ENCODE results near the gene SYCP2L. TPM values are rescaled to one million over a fixed set of nuclear protein-coding genes. Genes with fewer than 3 reads are reported as not detected.

SYCP2L gene
- total and polyA plus RNA-seq, 10 of the 15 experiments (the other 5 are each of a cell fraction or from before 2014, with no cell fraction given), result 0.03 to 0.12 (median 0.04) TPM; not detected in 7

DNA sequence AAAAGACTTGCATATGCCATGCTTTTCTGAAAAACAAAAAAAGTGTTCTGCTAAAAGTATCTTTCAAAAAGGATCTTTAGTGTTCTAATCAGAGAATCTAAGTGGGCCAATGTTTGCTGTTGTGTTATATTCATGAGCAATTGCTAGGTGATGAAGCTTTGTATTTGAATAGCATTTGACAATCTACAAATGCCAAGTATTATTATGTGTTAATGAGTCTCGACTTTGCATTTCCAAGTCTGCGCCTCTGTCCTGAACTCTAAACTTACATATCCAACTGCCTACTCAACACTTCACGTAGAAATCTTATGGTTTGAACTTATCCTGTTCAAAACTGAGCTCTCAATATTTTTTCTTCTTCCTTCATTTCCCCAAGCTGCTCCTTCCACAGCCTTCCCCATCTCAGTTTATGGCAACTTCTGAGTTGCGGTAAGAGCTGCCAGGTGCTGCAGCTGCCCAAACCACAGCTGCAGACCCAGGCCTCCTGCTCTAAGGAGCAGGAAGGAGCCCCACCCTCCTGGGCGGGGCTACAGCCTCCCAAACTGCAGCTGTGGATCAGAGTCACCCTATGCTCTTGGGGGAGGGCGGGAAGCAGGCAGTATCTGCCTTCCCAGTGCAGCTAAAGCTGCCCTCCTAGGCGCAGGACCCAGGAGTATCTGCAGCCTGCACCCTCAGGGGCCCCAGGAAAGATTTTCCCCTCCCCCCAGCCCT is 31.8 kb upstream of the SYCP2L start:
- WGBS (ENCODE audit: insufficient coverage, insufficient replicate concordance, low lambda C conversion rate, missing lambda C conversion rate), result 44% methylated on average over 7 of the region's 7 CpGs
- intact Hi-C loops (cut with micrococcal nuclease; ENCODE audit: unreplicated experiment), result no loop called here
- ChIA-PET SMC1A (ENCODE audit: uncharacterized antibody, unreplicated experiment) (no interaction called here), POLR2A (no interaction called here), CTCF (no interaction called here), RAD21 (ENCODE audit: unreplicated experiment) (no interaction called here)
- DNase-seq (ENCODE audit: low read depth, low spot score) (no peak), FAIRE-seq (no peak), ATAC-seq (no peak)
- in situ Hi-C loops (cut with MboI), result no loop called here
- Histone ChIP-seq H3K27me3 (replicated peaks in 1 of 2; ENCODE audit: control insufficient read depth in 2 of 2, insufficient read depth in 2 of 2, low read length in 1 of 2) (no peaks in the 10 kb centered on the region), H3K4me2 (ENCODE audit: control insufficient read depth, insufficient read depth) (no peak overlapping the region), H3K36me3 (ENCODE audit: control insufficient read depth in 2 of 2, insufficient read depth in 2 of 2, low read length in 1 of 2) (no peaks in the 10 kb centered on the region), H3K9me3 (replicated peaks; ENCODE audit: control insufficient read depth, insufficient read depth, low read length) (no peaks in the 10 kb centered on the region; the same call in 2 of the 3 replicates), H3K27ac (ENCODE audit: control insufficient read depth, insufficient read depth) (no peak overlapping the region), H3K4me1 (ENCODE audit: control insufficient read depth, insufficient read depth, low read length) (no peaks in the 10 kb centered on the region), H3K9ac (ENCODE audit: control insufficient read depth, insufficient read depth, low read length) (no peak overlapping the region), H4K20me1 (ENCODE audit: control insufficient read depth, insufficient read depth) (no peaks in the 10 kb centered on the region), H3K79me2 (ENCODE audit: control insufficient read depth, insufficient read depth, low read length) (no peaks in the 10 kb centered on the region), H2AFZ (ENCODE audit: control insufficient read depth, low read depth, low read length) (no peak overlapping the region), H3K4me3 (no peak overlapping the region)
- TF ChIP-seq CBFB (IDR thresholded peaks at IDR 0.05; ENCODE audit: low read depth) (no peak), EP300 (IDR thresholded peaks at IDR 0.05; ENCODE audit: borderline replicate concordance in 1 of 2, control insufficient read depth in 1 of 2, low read depth in 2 of 2, low read length in 2 of 2) (no peak), SMAD5 (IDR thresholded peaks at IDR 0.05; ENCODE audit: low read depth) (no peak), POLR2AphosphoS2 (IDR thresholded peaks at IDR 0.05; ENCODE audit: low read depth, low read length) (no peak), TCF7 (IDR thresholded peaks at IDR 0.05; ENCODE audit: borderline replicate concordance) (no peak), ZNF217 (IDR thresholded peaks at IDR 0.05) (no peak), KDM1A (IDR thresholded peaks at IDR 0.05; ENCODE audit: borderline replicate concordance) (no peak), SMC3 (IDR thresholded peaks at IDR 0.05; ENCODE audit: borderline replicate concordance, low read length) (no peak), RUNX3 (IDR thresholded peaks at IDR 0.05; ENCODE audit: low read length) (no peak), WRNIP1 (IDR thresholded peaks at IDR 0.05; ENCODE audit: borderline replicate concordance, low read depth, low read length) (no peak), LARP7 (IDR thresholded peaks at IDR 0.05) (no peak), STAT3 (IDR thresholded peaks at IDR 0.05; ENCODE audit: low read depth, low read length) (no peak), SP1 (IDR thresholded peaks at IDR 0.05; ENCODE audit: low read depth, low read length) (no peak), CEBPB (IDR thresholded peaks at IDR 0.05; ENCODE audit: borderline replicate concordance in 1 of 2, low read depth in 2 of 2, low read length in 2 of 2) (no peak)
- TF ChIP-seq, protein P1, sequence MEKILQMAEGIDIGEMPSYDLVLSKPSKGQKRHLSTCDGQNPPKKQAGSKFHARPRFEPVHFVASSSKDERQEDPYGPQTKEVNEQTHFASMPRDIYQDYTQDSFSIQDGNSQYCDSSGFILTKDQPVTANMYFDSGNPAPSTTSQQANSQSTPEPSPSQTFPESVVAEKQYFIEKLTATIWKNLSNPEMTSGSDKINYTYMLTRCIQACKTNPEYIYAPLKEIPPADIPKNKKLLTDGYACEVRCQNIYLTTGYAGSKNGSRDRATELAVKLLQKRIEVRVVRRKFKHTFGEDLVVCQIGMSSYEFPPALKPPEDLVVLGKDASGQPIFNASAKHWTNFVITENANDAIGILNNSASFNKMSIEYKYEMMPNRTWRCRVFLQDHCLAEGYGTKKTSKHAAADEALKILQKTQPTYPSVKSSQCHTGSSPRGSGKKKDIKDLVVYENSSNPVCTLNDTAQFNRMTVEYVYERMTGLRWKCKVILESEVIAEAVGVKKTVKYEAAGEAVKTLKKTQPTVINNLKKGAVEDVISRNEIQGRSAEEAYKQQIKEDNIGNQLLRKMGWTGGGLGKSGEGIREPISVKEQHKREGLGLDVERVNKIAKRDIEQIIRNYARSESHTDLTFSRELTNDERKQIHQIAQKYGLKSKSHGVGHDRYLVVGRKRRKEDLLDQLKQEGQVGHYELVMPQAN (conservative IDR thresholded peaks at IDR 0.05), result no peak
- TF ChIP-seq, protein P2, sequence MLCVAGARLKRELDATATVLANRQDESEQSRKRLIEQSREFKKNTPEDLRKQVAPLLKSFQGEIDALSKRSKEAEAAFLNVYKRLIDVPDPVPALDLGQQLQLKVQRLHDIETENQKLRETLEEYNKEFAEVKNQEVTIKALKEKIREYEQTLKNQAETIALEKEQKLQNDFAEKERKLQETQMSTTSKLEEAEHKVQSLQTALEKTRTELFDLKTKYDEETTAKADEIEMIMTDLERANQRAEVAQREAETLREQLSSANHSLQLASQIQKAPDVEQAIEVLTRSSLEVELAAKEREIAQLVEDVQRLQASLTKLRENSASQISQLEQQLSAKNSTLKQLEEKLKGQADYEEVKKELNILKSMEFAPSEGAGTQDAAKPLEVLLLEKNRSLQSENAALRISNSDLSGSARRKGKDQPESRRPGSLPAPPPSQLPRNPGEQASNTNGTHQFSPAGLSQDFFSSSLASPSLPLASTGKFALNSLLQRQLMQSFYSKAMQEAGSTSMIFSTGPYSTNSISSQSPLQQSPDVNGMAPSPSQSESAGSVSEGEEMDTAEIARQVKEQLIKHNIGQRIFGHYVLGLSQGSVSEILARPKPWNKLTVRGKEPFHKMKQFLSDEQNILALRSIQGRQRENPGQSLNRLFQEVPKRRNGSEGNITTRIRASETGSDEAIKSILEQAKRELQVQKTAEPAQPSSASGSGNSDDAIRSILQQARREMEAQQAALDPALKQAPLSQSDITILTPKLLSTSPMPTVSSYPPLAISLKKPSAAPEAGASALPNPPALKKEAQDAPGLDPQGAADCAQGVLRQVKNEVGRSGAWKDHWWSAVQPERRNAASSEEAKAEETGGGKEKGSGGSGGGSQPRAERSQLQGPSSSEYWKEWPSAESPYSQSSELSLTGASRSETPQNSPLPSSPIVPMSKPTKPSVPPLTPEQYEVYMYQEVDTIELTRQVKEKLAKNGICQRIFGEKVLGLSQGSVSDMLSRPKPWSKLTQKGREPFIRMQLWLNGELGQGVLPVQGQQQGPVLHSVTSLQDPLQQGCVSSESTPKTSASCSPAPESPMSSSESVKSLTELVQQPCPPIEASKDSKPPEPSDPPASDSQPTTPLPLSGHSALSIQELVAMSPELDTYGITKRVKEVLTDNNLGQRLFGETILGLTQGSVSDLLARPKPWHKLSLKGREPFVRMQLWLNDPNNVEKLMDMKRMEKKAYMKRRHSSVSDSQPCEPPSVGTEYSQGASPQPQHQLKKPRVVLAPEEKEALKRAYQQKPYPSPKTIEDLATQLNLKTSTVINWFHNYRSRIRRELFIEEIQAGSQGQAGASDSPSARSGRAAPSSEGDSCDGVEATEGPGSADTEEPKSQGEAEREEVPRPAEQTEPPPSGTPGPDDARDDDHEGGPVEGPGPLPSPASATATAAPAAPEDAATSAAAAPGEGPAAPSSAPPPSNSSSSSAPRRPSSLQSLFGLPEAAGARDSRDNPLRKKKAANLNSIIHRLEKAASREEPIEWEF (IDR thresholded peaks at IDR 0.05; ENCODE audit: insufficient replicate concordance, low read depth, low read length), result no peak
- TF ChIP-seq, protein P3, sequence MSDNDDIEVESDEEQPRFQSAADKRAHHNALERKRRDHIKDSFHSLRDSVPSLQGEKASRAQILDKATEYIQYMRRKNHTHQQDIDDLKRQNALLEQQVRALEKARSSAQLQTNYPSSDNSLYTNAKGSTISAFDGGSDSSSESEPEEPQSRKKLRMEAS (IDR thresholded peaks at IDR 0.05; ENCODE audit: low read depth, low read length), result no peak
- BruUV-seq (replicated peaks), result no TSS peak

All from GM12878 (cell line).